H1 (cell line): ENCODE results near the gene ANGPTL4. TPM values are rescaled to one million over a fixed set of nuclear protein-coding genes. Genes with fewer than 3 reads are reported as not detected.

ENCODE experiments used
- CTCF ChIA-PET: fragments of 300-600 bp; sonication (Branson Sonifier 250); formaldehyde crosslinking; loops from one replicate; lab custom pipeline; 2021; ENCODE audit not compliant: partially characterized antibody; lab: Charles Lee
- POLR2A ChIA-PET: fragments of 300-600 bp; sonication (Branson Sonifier 250); formaldehyde crosslinking; loops from one replicate; lab custom pipeline; 2021; ENCODE audit warnings: inconsistent platforms; ENCODE audit not compliant: partially characterized antibody; lab: Charles Lee
- DNase-seq, 2 experiments: peaks; one replicate each; pipeline versions ENCODE4 v3.0.0 to v3.0.0-alpha.2; 2010 to 2022; ENCODE audit warnings: low spot score in 2 of 2, low read depth in 1 of 2, mixed read lengths in 1 of 2
- FAIRE-seq: peaks from 2 replicates; lab custom pipeline; 2011; peaks lifted over from hg19 to GRCh38; lab: Jason Lieb, UNC
- H2AFZ ChIP-seq: 2 replicates; pipeline ENCODE4 v1.8.1; 2012; ENCODE audit warnings: low read length, inconsistent platforms
- H2AK5ac ChIP-seq: 2 replicates; pipeline ENCODE4 v1.6.1; 2013; ENCODE audit warnings: low read depth, low read length
- H2BK120ac ChIP-seq: replicated peaks from 2 replicates; pipeline ENCODE3; 2013; ENCODE audit warnings: low read depth, low read length, inconsistent platforms
- H2BK12ac ChIP-seq: 2 replicates; pipeline ENCODE4 v1.6.1; 2013; ENCODE audit warnings: low read depth, low read length
- H2BK15ac ChIP-seq: 2 replicates; pipeline ENCODE4 v1.6.1; 2013; ENCODE audit warnings: low read length
- H2BK20ac ChIP-seq: 2 replicates; pipeline ENCODE4 v1.6.1; 2013; ENCODE audit warnings: low read length
- H2BK5ac ChIP-seq: 2 replicates; pipeline ENCODE4 v1.6.1; 2013; ENCODE audit warnings: low read depth, low read length
- H3K14ac ChIP-seq: 2 replicates; pipeline ENCODE4 v1.6.1; 2013; ENCODE audit warnings: inconsistent platforms; ENCODE audit not compliant: insufficient read length
- H3K18ac ChIP-seq: 2 replicates; pipeline ENCODE4 v1.6.1; 2013; ENCODE audit warnings: low read length; ENCODE audit errors: extremely low read depth
- H3K23ac ChIP-seq: 2 replicates; pipeline ENCODE4 v1.6.1; 2013; ENCODE audit warnings: inconsistent platforms; ENCODE audit not compliant: insufficient read length
- H3K23me2 ChIP-seq: 2 replicates; pipeline ENCODE4 v1.6.1; 2013; ENCODE audit warnings: low read depth, low read length
- H3K27ac ChIP-seq: 2 replicates; pipeline ENCODE4 v1.6.1; 2011; ENCODE audit warnings: low read depth, low read length, inconsistent platforms
- H3K27me3 ChIP-seq, 4 experiments: replicated peaks in 1 of 4; 1 replicate in 1 of 4; 2 replicates in 3 of 4; pipeline versions ENCODE4 v1.6.1 to v1.8.1; 2011 to 2013; ENCODE audit warnings: low read length in 3 of 4, mild to moderate bottlenecking in 3 of 4, inconsistent platforms in 2 of 4, mixed read lengths in 2 of 4, moderate library complexity in 1 of 4; ENCODE audit not compliant: control insufficient read depth in 3 of 4, insufficient read depth in 3 of 4; ENCODE audit errors: extremely low read depth in 1 of 4
- H3K36me3 ChIP-seq, 4 experiments: 2 replicates each; pipeline versions ENCODE4 v1.6.1 to v1.8.1; 2011 to 2013; ENCODE audit warnings: mild to moderate bottlenecking in 4 of 4, low read length in 3 of 4, moderate library complexity in 2 of 4, control low read depth in 1 of 4, inconsistent platforms in 1 of 4; ENCODE audit not compliant: insufficient read depth in 4 of 4, control insufficient read depth in 2 of 4
- H3K4ac ChIP-seq: replicated peaks from 2 replicates; pipeline ENCODE3; 2013; ENCODE audit warnings: low read length, low read depth, mixed read lengths, inconsistent platforms; ENCODE audit not compliant: insufficient read length
- H3K4me1 ChIP-seq, 4 experiments: replicated peaks in 1 of 4; 1 replicate in 1 of 4; 2 replicates in 3 of 4; pipeline versions ENCODE4 v1.6.1 to v1.8.1; 2011 to 2013; ENCODE audit warnings: low read length in 3 of 4, inconsistent platforms in 2 of 4, mixed read lengths in 1 of 4; ENCODE audit not compliant: insufficient read depth in 4 of 4, control insufficient read depth in 3 of 4
- H3K4me2 ChIP-seq, 2 experiments: 2 replicates each; pipeline versions ENCODE4 v1.6.1 to v1.8.1; 2011 to 2013; ENCODE audit warnings: low read depth in 2 of 2, low read length in 2 of 2, control low read depth in 1 of 2, inconsistent platforms in 1 of 2, mild to moderate bottlenecking in 1 of 2; ENCODE audit not compliant: insufficient read depth in 1 of 2
- H3K4me3 ChIP-seq, 4 experiments: fragments of 200-600, 300-600 bp in 1 of 4; sonication (generic), shearing (Covaris generic), sonication (Bioruptor Twin) in 1 of 4; 2 replicates each; pipeline versions ENCODE4 v1.5.1 to v1.8.1; 2011 to 2016; ENCODE audit warnings: low read length in 4 of 4, low read depth in 3 of 4, control low read depth in 2 of 4, inconsistent platforms in 2 of 4, mild to moderate bottlenecking in 2 of 4, mixed read lengths in 1 of 4, moderate library complexity in 1 of 4; ENCODE audit not compliant: insufficient read depth in 2 of 4; ENCODE audit errors: extremely low read depth in 1 of 4
- H3K56ac ChIP-seq: replicated peaks from 2 replicates; pipeline ENCODE3; 2013; ENCODE audit warnings: low read depth, mild to moderate bottlenecking, mixed read lengths, low read length, inconsistent platforms; ENCODE audit not compliant: insufficient read length
- H3K79me1 ChIP-seq: 2 replicates; pipeline ENCODE4 v1.6.1; 2013; ENCODE audit warnings: low read depth, low read length, control low read depth
- H3K79me2 ChIP-seq, 2 experiments: 2 replicates each; pipeline versions ENCODE4 v1.6.1 to v1.8.1; 2012 to 2013; ENCODE audit warnings: low read length in 2 of 2, mild to moderate bottlenecking in 2 of 2, inconsistent platforms in 1 of 2; ENCODE audit not compliant: insufficient read depth in 2 of 2, control insufficient read depth in 1 of 2
- H3K9ac ChIP-seq, 4 experiments: replicated peaks in 1 of 4; 1 replicate in 1 of 4; 2 replicates in 3 of 4; pipeline versions ENCODE4 v1.6.1 to v1.8.1; 2011 to 2013; ENCODE audit warnings: low read depth in 3 of 4, low read length in 3 of 4, control low read depth in 2 of 4, mild to moderate bottlenecking in 2 of 4, moderate library complexity in 2 of 4, inconsistent platforms in 1 of 4; ENCODE audit errors: extremely low read depth in 1 of 4
- H3K9me3 ChIP-seq, 2 experiments: 2 replicates each; pipeline versions ENCODE4 v1.6.1 to v1.8.1; 2012 to 2013; ENCODE audit warnings: mild to moderate bottlenecking in 2 of 2, moderate library complexity in 2 of 2, control low read depth in 1 of 2, inconsistent platforms in 1 of 2, low read depth in 1 of 2, low read length in 1 of 2, mixed read lengths in 1 of 2; ENCODE audit not compliant: insufficient read depth in 2 of 2
- H4K20me1 ChIP-seq, 2 experiments: replicated peaks in 1 of 2; 2 replicates each; pipeline versions ENCODE3 to v1.8.1; 2011 to 2013; ENCODE audit warnings: inconsistent platforms in 2 of 2, low read length in 2 of 2, mild to moderate bottlenecking in 1 of 2; ENCODE audit not compliant: insufficient read depth in 2 of 2, control insufficient read depth in 1 of 2
- H4K5ac ChIP-seq: 2 replicates; pipeline ENCODE4 v1.6.1; 2013; ENCODE audit warnings: low read length, low read depth, mixed read lengths, inconsistent platforms; ENCODE audit not compliant: insufficient read length
- H4K8ac ChIP-seq: 2 replicates; pipeline ENCODE4 v1.8.0; 2013; ENCODE audit warnings: mild to moderate bottlenecking, moderate library complexity, low read length, inconsistent platforms; ENCODE audit not compliant: insufficient read depth; ENCODE audit errors: extremely low read depth
- H4K91ac ChIP-seq: replicated peaks from 2 replicates; pipeline ENCODE3; 2013; ENCODE audit warnings: low read length, mixed read lengths, inconsistent platforms; ENCODE audit not compliant: insufficient read length
- KDM4A ChIP-seq: IDR thresholded peaks from one replicate; pipeline ENCODE4 v1.7.1; 2012; ENCODE audit warnings: low read depth, mild to moderate bottlenecking, moderate library complexity, low read length, inconsistent platforms; ENCODE audit not compliant: severe bottlenecking
- WGBS, 2 experiments: shearing (Covaris generic) in 1 of 2; methylation state at CpG; one replicate each; pipeline versions ENCODE4 v1.1.6 to v1.1.7; 2013 to 2015; ENCODE audit warnings: low lambda C conversion rate in 2 of 2, mixed read lengths in 2 of 2, inconsistent platforms in 1 of 2, low coverage in 1 of 2, missing lambda C conversion rate in 1 of 2; ENCODE audit not compliant: insufficient replicate concordance in 2 of 2, insufficient coverage in 1 of 2, insufficient read length in 1 of 2; ENCODE audit errors: extremely low coverage in 1 of 2, missing lambda C conversion rate in 1 of 2; 5-methylcytosine and 5-hydroxymethylcytosine counted together
- polyA plus RNA-seq, 7 experiments: library from polyadenylated mRNA; depleted of rRNA in 3 of 7; stranded (reverse) in 5 of 7; unstranded in 2 of 7; fragments of >200 nt in 5 of 7; fragments of 200-250 nt in 2 of 7; gene quantifications; 1 replicate in 5 of 7; 2 replicates in 1 of 7; 4 replicates in 1 of 7; pipeline versions ENCODE4 v1.2.1 to v1.2.3, GENCODE V29; 2011 to 2013; ENCODE audit warnings: missing spikeins in 2 of 7, mixed read lengths in 2 of 7
- total RNA-seq: library from RNA; stranded (reverse); fragmentation: NEBNext Ultra II Directional; extraction: Animal tissue kit (Norgen Biotek cat#: 25700); gene quantifications from 2 replicates; pipeline ENCODE4 v1.2.1, GENCODE V29; 2021

The ANGPTL4 gene
- total and polyA plus RNA-seq, 2 of the 8 experiments (the other 6 are each of a cell fraction or from before 2014, with no cell fraction given): 2.3 to 6.5 TPM

GRCh38 chr19:8337728-8338127, 26.2 kb upstream of the ANGPTL4 start:
- Histone ChIP-seq H2BK5ac (no peak overlapping the region), H3K79me1 (no peaks in the 10 kb centered on the region), H3K23me2 (peaks cover 18% of the 10 kb centered on the region; the same call in 1 of the 2 replicates), H3K4me2 (no peak overlapping the region), H2BK12ac (0 out of 2 replicates have a peak overlapping the region, but pooled peaks have one; percentile 6), H3K79me2 (no peaks in the 10 kb centered on the region), H3K4me1 (peaks cover 0 to 21% (median 13%) of the 10 kb centered on the region in 4 experiments; a peak in 6 of 7 replicates), H3K18ac (no peak overlapping the region), H2BK20ac (no peak overlapping the region), H4K5ac (no peak overlapping the region), H2AFZ (no peak overlapping the region), H3K56ac (no peak overlapping the region), H2BK120ac (peak overlapping the region; percentile 43), H3K23ac (no peak overlapping the region), H3K4me3 (no peak overlapping the region), H2BK15ac (0 out of 2 replicates have a peak overlapping the region, but pooled peaks have one; percentile 9), H3K14ac (no peak overlapping the region), H2AK5ac (no peak overlapping the region), H3K27ac (no peak overlapping the region), H4K8ac (no peak overlapping the region; the same call in 1 of the 2 replicates), H3K9me3 (no peaks in the 10 kb centered on the region), H4K91ac (no peak overlapping the region), H3K36me3 (0 out of 8 replicates have a peak, but pooled peaks cover 0 to 4% (median 0%) of the 10 kb centered on the region in 4 experiments), H3K27me3 (peaks cover 20 to 35% (median 31%) of the 10 kb centered on the region in 4 experiments), H3K9ac (no peak overlapping the region), H3K4ac (no peak overlapping the region), H4K20me1 (peaks cover 0 to 2% of the 10 kb centered on the region in 2 experiments)
- POLR2A ChIA-PET: interaction anchor here (0.6 to 27.1 kb wide), 3 partner anchors 24 to 1617 kb away, joined by 3 to 583 read pairs (median 4); partner anchors contain the start of genes CD320, NDUFA7 and RPS28
- 77% methylated on average over 4 of the region's 7 CpGs; no CpG with 5 or more reads in 1 of the 2 experiments for WGBS, 2 experiments
- FAIRE-seq (no peak), DNase-seq (no peak)
- TF ChIP-seq KDM4A: no peak
- CTCF ChIA-PET: interaction anchor here (8.2 kb wide), 1 partner anchor 17 kb away, joined by 68 read pairs; no protein-coding TSS in a partner anchor
